Activated CD8-positive, alpha-beta memory T cell treated with anti-CD3 and anti-CD28 coated beads for 4 hours (primary cell): Measurements from ENCODE around the gene ZACN.
"Not testable (repeated sequence)": the region's sequence is repeated elsewhere in the genome, so short reads cannot be mapped to it uniquely, and the experiment has no call there.

ENCODE experiments used
- DNase-seq, 2 donors: peaks; one replicate each; pipeline ENCODE4 v3.0.0-alpha.2; 2020; ENCODE audit warnings: low read depth in 2 of 2

Gene ZACN

GRCh38 chr17:76078860-76079534, at the start of gene ZACN:
Gene ZACN (plus strand): TSS chr17:76079182. CDS start chr17:76079265, 83 bp downstream.
- DNase-seq: no peak

- DNase-seq: no peak
Measured at GRCh38 chr17:76032073-76032779, 46.8 kb upstream of the ZACN start.

- no peak for DNase-seq
Measured at GRCh38 chr17:76032780-76033108, 46.2 kb upstream of the ZACN start.

- DNase-seq: no peak
Measured at GRCh38 chr17:76033139-76033538, 45.8 kb upstream of the ZACN start.

GRCh38 chr17:76034428-76035350, 44.3 kb upstream of the ZACN start:
- DNase-seq: no peak

- DNase-seq: no peak
Measured at GRCh38 chr17:76036497-76037261, 42.3 kb upstream of the ZACN start.

- no peak for DNase-seq
Measured at GRCh38 chr17:76038050-76038449, 40.9 kb upstream of the ZACN start.

- DNase-seq: no peak
Measured at GRCh38 chr17:76039121-76039520, 39.9 kb upstream of the ZACN start.

GRCh38 chr17:76040376-76040775, 38.6 kb upstream of the ZACN start:
- DNase-seq: no peak

GRCh38 chr17:76042868-76043267, 36.1 kb upstream of the ZACN start:
- DNase-seq: not testable (repeated sequence)

- DNase-seq: not testable (repeated sequence)
Measured at GRCh38 chr17:76044475-76045007, 34.4 kb upstream of the ZACN start.

- no peak for DNase-seq
Measured at GRCh38 chr17:76046064-76046463, 32.9 kb upstream of the ZACN start.

GRCh38 chr17:76048025-76048605, 30.9 kb upstream of the ZACN start:
- DNase-seq: no peak

- DNase-seq: no peak
Measured at GRCh38 chr17:76048711-76049110, 30.3 kb upstream of the ZACN start.

GRCh38 chr17:76049239-76049638, 29.7 kb upstream of the ZACN start:
- no peak for DNase-seq

- no peak for DNase-seq
Measured at GRCh38 chr17:76049836-76050537, 29.0 kb upstream of the ZACN start.

- DNase-seq: no peak
Measured at GRCh38 chr17:76050538-76051467, 28.2 kb upstream of the ZACN start.

GRCh38 chr17:76051561-76051960, 27.4 kb upstream of the ZACN start:
- no peak for DNase-seq
